A549 (cell line): ENCODE data around the gene MORF4L2. TPM values are rescaled to one million over a fixed set of nuclear protein-coding genes. Genes with fewer than 3 reads are reported as not detected.
A peak's percentile ranks its signal among the peaks of the same experiment; 100 is the strongest.

ENCODE experiments used
- ATAC-seq, 2 experiments: fragments of 200-7000 bp in 1 of 2; fragments of >200 bp in 1 of 2; cut with Nextera tagmentation in 1 of 2; cut with Tn5 transposase in 1 of 2; 3 replicates each; pipeline versions ENCODE4 v1.8.0 to v1.9.1; 2018 to 2020; ENCODE audit warnings: mild to moderate bottlenecking in 1 of 2, moderate library complexity in 1 of 2
- CTCF ChIA-PET: fragments of 300-600 bp; sonication (Branson Sonifier 250); formaldehyde crosslinking; extraction: SDS; loops from one replicate; lab custom pipeline; 2021; ENCODE audit warnings: antibody characterized with exemption, inconsistent platforms; lab: Yijun Ruan, JAX
- POLR2A ChIA-PET: fragments of 350-600 bp; formaldehyde crosslinking; extraction: SDS; loops from one replicate; lab custom pipeline; 2021; ENCODE audit warnings: antibody characterized with exemption, inconsistent platforms; lab: Yijun Ruan, JAX
- DNase-seq, 2 experiments: peaks; one replicate each; pipeline versions ENCODE4 v3.0.0 to v3.0.0-alpha.2; 2011 to 2016; ENCODE audit warnings: low read depth in 1 of 2, low spot score in 1 of 2
- FAIRE-seq: peaks from 2 replicates; lab custom pipeline; 2011; peaks lifted over from hg19 to GRCh38; lab: Jason Lieb, UNC
- H3K27ac ChIP-seq, 2 experiments: fragments of >200 bp; sonication (Bioruptor Twin); formaldehyde crosslinking; 3 replicates each; pipeline ENCODE4 v1.5.1; 2016 to 2017
- H3K4me1 ChIP-seq: fragments of >200 bp; sonication (Bioruptor Twin); formaldehyde crosslinking; 3 replicates; pipeline ENCODE4 v1.6.1; 2016
- H3K4me2 ChIP-seq: fragments of >200 bp; sonication (Bioruptor Twin); formaldehyde crosslinking; 3 replicates; pipeline ENCODE4 v1.6.1; 2016
- H3K4me3 ChIP-seq: fragments of >200 bp; sonication (Bioruptor Twin); formaldehyde crosslinking; 3 replicates; pipeline ENCODE4 v1.5.1; 2016
- H3K9me3 ChIP-seq: fragments of >200 bp; sonication (Bioruptor Twin); formaldehyde crosslinking; 3 replicates; pipeline ENCODE4 v1.6.1; 2016
- CBX8 ChIP-seq: fragments of 200-600 bp; sonication (generic); IDR thresholded peaks from 2 replicates; pipeline ENCODE4 v1.6.1; 2016
- EHMT2 ChIP-seq: fragments of 200-600 bp; sonication (generic); IDR thresholded peaks from 2 replicates; pipeline ENCODE4 v1.6.1; 2016; ENCODE audit warnings: antibody characterized with exemption, low read depth, mild to moderate bottlenecking, moderate library complexity
- ESRRA ChIP-seq: fragments of 150-350 bp; IDR thresholded peaks from 2 replicates; pipeline ENCODE4 v1.6.1; 2014; ENCODE audit warnings: mild to moderate bottlenecking, low read length, borderline replicate concordance
- FOSB ChIP-seq: fragments of 250-450 bp; sonication (Bioruptor Pico); IDR thresholded peaks from 2 replicates; pipeline ENCODE4 v1.5.0; 2020; ENCODE audit warnings: mild to moderate bottlenecking, moderate library complexity
- FOXS1 ChIP-seq: fragments of 250-450 bp; sonication (Bioruptor Pico); IDR thresholded peaks from 2 replicates; pipeline ENCODE4 v1.5.0; 2020; ENCODE audit warnings: mild to moderate bottlenecking, moderate library complexity
- MAFK ChIP-seq: fragments of 450-650 bp; IDR thresholded peaks from 2 replicates; pipeline ENCODE4 v1.6.1; 2014; ENCODE audit not compliant: partially characterized antibody
- NFE2L2 ChIP-seq: fragments of 150-350 bp; conservative IDR thresholded peaks from 2 replicates; pipeline ENCODE4 v1.6.1; 2014; ENCODE audit warnings: low read length
- NPAS2 ChIP-seq: fragments of 250-450 bp; sonication (Bioruptor Pico); IDR thresholded peaks from 2 replicates; pipeline ENCODE4 v1.8.0; 2022; ENCODE audit warnings: mild to moderate bottlenecking, moderate library complexity, borderline replicate concordance
- RAD21 ChIP-seq, 2 experiments: fragments of >200 bp in 1 of 2; sonication (Bioruptor Twin) in 1 of 2; formaldehyde crosslinking in 1 of 2; IDR thresholded peaks in 1 of 2; conservative IDR thresholded peaks in 1 of 2; 2 replicates in 1 of 2; 3 replicates in 1 of 2; pipeline ENCODE4 v1.6.1; 2012 to 2018; ENCODE audit warnings: inconsistent platforms in 1 of 2
- ZNF302 ChIP-seq: fragments of 250-450 bp; sonication (Bioruptor Pico); IDR thresholded peaks from 2 replicates; pipeline ENCODE4 v1.9.0; 2021; ENCODE audit warnings: inconsistent platforms, mild to moderate bottlenecking, moderate library complexity
- ZSCAN20 ChIP-seq: fragments of 250-450 bp; sonication (Bioruptor Pico); IDR thresholded peaks from 2 replicates; pipeline ENCODE4 v1.8.0; 2022; ENCODE audit warnings: mild to moderate bottlenecking, moderate library complexity
- WGBS: methylation state at CpG from one replicate; pipeline ENCODE4 v1.1.6; 2017; ENCODE audit errors: missing lambda C conversion rate; 5-methylcytosine and 5-hydroxymethylcytosine counted together
- polyA plus RNA-seq, 4 experiments: library from polyadenylated mRNA; depleted of rRNA in 3 of 4; stranded (reverse); fragments of >200 nt; fragmentation: RNase III in 1 of 4; extraction: RNeasy Plus Mini Kit Qiagen cat#74134 plus additional on column Dnase treatment in 1 of 4; gene quantifications; 2 replicates in 3 of 4; 3 replicates in 1 of 4; pipeline ENCODE4 v1.2.3, GENCODE V29; 2011 to 2017
- TF ChIP-seq, protein P1 (sequence below): IDR thresholded peaks from 2 replicates; pipeline ENCODE4 v1.6.1; 2012
- TF ChIP-seq, protein P2 (sequence below): fragments of 150-350 bp; IDR thresholded peaks from 2 replicates; pipeline ENCODE4 v1.6.1; 2014; ENCODE audit warnings: low read depth, mild to moderate bottlenecking, low read length
- TF ChIP-seq, protein P3 (sequence below): fragments of 250-450 bp; sonication (Bioruptor Pico); IDR thresholded peaks from 2 replicates; pipeline ENCODE4 v1.5.0; 2021; ENCODE audit warnings: mild to moderate bottlenecking, moderate library complexity, borderline replicate concordance
- TF ChIP-seq, protein P4 (sequence below): fragments of >200 bp; sonication (Bioruptor Twin); formaldehyde crosslinking; IDR thresholded peaks from 3 replicates; pipeline ENCODE4 v1.5.1; 2016
- TF ChIP-seq, protein P5 (sequence below): fragments of 450-650 bp; IDR thresholded peaks from 2 replicates; pipeline ENCODE4 v1.6.1; 2014; ENCODE audit warnings: antibody characterized with exemption
- TF ChIP-seq, protein P6 (sequence below): fragments of 200-600 bp; sonication (generic); IDR thresholded peaks from 2 replicates; pipeline ENCODE4 v1.6.1; 2016; ENCODE audit warnings: antibody characterized with exemption, mild to moderate bottlenecking, moderate library complexity

The MORF4L2 gene
- polyA plus RNA-seq, 2 of the 4 experiments (the other 2 are of a cell fraction) = 521 to 572 TPM

DNA sequence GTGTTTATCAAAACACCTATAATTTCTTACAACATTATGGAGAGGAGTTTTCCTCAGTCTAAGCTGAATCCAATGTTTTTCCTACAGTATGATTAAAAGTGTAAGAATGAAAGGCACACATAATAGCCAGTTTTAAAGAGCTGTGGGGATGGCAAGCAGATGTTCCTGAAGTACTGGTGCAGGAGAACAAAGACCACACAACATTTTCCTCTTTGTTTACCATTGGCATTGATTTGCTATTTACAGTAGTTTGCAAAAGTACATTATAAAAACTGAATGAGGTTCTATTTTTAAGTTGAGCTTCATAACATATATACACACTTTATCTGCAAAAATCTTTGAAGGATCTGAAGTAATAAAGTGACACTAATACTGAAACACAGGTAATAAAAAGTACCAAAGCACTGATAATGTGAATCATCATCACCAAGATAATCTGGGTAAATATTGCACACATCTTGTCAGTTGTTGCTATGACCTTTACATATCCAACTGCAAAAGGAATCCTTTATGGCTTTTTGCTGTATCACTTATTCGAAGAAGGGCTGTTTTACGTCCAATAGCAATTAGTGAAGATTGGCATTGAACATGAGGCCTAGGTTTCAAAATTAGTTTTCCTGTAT is 35.2 kb downstream of the MORF4L2 start (continued):
- TF ChIP-seq, protein P1, sequence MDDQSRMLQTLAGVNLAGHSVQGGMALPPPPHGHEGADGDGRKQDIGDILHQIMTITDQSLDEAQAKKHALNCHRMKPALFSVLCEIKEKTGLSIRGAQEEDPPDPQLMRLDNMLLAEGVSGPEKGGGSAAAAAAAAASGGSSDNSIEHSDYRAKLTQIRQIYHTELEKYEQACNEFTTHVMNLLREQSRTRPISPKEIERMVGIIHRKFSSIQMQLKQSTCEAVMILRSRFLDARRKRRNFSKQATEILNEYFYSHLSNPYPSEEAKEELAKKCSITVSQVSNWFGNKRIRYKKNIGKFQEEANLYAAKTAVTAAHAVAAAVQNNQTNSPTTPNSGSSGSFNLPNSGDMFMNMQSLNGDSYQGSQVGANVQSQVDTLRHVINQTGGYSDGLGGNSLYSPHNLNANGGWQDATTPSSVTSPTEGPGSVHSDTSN = no peak
- TF ChIP-seq RAD21 (conservative IDR thresholded peaks at IDR 0.05 in 1 of 2, IDR thresholded peaks at IDR 0.05 in 1 of 2) (no peak), ZSCAN20 (CRISPR knock-in tag) (no peak), EHMT2 (no peak), NFE2L2 (no peak), FOXS1 (no peak), MAFK (no peak)
- TF ChIP-seq, protein P2, sequence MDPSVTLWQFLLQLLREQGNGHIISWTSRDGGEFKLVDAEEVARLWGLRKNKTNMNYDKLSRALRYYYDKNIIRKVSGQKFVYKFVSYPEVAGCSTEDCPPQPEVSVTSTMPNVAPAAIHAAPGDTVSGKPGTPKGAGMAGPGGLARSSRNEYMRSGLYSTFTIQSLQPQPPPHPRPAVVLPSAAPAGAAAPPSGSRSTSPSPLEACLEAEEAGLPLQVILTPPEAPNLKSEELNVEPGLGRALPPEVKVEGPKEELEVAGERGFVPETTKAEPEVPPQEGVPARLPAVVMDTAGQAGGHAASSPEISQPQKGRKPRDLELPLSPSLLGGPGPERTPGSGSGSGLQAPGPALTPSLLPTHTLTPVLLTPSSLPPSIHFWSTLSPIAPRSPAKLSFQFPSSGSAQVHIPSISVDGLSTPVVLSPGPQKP = no peak
- TF ChIP-seq, protein P3, sequence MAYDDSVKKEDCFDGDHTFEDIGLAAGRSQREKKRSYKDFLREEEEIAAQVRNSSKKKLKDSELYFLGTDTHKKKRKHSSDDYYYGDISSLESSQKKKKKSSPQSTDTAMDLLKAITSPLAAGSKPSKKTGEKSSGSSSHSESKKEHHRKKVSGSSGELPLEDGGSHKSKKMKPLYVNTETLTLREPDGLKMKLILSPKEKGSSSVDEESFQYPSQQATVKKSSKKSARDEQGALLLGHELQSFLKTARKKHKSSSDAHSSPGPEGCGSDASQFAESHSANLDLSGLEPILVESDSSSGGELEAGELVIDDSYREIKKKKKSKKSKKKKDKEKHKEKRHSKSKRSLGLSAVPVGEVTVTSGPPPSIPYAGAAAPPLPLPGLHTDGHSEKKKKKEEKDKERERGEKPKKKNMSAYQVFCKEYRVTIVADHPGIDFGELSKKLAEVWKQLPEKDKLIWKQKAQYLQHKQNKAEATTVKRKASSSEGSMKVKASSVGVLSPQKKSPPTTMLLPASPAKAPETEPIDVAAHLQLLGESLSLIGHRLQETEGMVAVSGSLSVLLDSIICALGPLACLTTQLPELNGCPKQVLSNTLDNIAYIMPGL (CRISPR knock-in tag) = no peak

DNA sequence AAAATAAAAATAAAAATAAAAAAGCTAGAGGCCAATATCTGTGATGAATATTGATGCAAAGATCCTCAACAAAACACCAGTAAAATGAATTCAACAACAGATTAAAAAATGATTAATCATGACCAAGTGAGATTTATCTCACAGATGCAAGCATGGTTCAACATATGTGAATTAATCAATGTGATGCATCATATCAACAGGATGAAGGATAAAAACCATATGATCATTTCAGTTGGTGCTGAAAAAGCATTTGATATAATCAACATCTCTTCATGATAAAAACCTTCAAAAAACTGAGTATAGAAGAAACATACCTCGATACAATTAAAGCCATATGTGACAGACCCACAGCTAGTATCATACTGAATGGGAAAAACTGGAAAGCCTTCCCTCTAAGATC is 38.9 kb downstream of the MORF4L2 start:
- ChIA-PET POLR2A (no interaction called here), CTCF (interaction anchor here (1.9 kb wide), 1 partner anchor 17 kb away, joined by 6 read pairs; no protein-coding TSS in a partner anchor)
- peaks cover 14% of the 10 kb centered on the region for H3K4me1 ChIP-seq
- DNase-seq (no peak), FAIRE-seq (peak; percentile 95), ATAC-seq (no peak)
- WGBS = 3% methylated on average over 1 of the region's 1 CpG
- H3K4me3 ChIP-seq = no peak overlapping the region
- no peak for TF ChIP-seq FOSB (CRISPR knock-in tag)
- TF ChIP-seq, protein P4, sequence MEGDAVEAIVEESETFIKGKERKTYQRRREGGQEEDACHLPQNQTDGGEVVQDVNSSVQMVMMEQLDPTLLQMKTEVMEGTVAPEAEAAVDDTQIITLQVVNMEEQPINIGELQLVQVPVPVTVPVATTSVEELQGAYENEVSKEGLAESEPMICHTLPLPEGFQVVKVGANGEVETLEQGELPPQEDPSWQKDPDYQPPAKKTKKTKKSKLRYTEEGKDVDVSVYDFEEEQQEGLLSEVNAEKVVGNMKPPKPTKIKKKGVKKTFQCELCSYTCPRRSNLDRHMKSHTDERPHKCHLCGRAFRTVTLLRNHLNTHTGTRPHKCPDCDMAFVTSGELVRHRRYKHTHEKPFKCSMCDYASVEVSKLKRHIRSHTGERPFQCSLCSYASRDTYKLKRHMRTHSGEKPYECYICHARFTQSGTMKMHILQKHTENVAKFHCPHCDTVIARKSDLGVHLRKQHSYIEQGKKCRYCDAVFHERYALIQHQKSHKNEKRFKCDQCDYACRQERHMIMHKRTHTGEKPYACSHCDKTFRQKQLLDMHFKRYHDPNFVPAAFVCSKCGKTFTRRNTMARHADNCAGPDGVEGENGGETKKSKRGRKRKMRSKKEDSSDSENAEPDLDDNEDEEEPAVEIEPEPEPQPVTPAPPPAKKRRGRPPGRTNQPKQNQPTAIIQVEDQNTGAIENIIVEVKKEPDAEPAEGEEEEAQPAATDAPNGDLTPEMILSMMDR = no peak
- H3K9me3 ChIP-seq = no peaks in the 10 kb centered on the region
- no peak overlapping the region for H3K4me2 ChIP-seq
- H3K27ac ChIP-seq = no peak overlapping the region

DNA sequence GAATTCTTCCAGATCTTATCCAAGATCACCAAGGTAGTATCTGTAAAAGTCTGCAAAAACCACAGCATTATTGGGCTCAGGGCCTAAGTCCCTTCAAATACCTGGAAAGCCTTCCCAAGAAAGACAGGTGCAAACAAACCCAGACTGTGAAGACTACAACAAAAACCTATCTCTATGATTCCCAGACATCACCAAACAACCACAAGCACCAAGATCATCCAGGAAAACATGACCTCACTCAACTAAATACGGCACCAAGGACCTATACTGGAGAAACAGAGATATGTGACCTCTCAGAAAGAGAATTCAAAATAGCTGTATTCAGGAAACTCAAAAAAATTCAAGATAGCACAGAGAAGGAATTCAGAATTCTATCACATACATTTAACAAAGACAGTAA is 42.4 kb downstream of the MORF4L2 start:
- no peak for FAIRE-seq
- Histone ChIP-seq H3K27ac (no peak overlapping the region), H3K4me2 (no peak overlapping the region), H3K9me3 (no peaks in the 10 kb centered on the region), H3K4me1 (peaks cover 27% of the 10 kb centered on the region), H3K4me3 (no peak overlapping the region)
- ATAC-seq = no peak
- WGBS = 75% methylated on average over 1 of the region's 1 CpG
- ChIA-PET CTCF (interaction anchor here (2.6 kb wide), 1 partner anchor 14 kb away, joined by 12 read pairs; no protein-coding TSS in a partner anchor), POLR2A (no interaction called here)
- DNase-seq = no peak
- TF ChIP-seq, protein P5, sequence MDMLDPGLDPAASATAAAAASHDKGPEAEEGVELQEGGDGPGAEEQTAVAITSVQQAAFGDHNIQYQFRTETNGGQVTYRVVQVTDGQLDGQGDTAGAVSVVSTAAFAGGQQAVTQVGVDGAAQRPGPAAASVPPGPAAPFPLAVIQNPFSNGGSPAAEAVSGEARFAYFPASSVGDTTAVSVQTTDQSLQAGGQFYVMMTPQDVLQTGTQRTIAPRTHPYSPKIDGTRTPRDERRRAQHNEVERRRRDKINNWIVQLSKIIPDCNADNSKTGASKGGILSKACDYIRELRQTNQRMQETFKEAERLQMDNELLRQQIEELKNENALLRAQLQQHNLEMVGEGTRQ = no peak
- no peak for TF ChIP-seq MAFK
- no peak for TF ChIP-seq ESRRA
- no peak for TF ChIP-seq NPAS2 (CRISPR knock-in tag)
- TF ChIP-seq, protein P6, sequence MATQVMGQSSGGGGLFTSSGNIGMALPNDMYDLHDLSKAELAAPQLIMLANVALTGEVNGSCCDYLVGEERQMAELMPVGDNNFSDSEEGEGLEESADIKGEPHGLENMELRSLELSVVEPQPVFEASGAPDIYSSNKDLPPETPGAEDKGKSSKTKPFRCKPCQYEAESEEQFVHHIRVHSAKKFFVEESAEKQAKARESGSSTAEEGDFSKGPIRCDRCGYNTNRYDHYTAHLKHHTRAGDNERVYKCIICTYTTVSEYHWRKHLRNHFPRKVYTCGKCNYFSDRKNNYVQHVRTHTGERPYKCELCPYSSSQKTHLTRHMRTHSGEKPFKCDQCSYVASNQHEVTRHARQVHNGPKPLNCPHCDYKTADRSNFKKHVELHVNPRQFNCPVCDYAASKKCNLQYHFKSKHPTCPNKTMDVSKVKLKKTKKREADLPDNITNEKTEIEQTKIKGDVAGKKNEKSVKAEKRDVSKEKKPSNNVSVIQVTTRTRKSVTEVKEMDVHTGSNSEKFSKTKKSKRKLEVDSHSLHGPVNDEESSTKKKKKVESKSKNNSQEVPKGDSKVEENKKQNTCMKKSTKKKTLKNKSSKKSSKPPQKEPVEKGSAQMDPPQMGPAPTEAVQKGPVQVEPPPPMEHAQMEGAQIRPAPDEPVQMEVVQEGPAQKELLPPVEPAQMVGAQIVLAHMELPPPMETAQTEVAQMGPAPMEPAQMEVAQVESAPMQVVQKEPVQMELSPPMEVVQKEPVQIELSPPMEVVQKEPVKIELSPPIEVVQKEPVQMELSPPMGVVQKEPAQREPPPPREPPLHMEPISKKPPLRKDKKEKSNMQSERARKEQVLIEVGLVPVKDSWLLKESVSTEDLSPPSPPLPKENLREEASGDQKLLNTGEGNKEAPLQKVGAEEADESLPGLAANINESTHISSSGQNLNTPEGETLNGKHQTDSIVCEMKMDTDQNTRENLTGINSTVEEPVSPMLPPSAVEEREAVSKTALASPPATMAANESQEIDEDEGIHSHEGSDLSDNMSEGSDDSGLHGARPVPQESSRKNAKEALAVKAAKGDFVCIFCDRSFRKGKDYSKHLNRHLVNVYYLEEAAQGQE = no peak
- TF ChIP-seq CBX8 = no peak
- no peak for TF ChIP-seq ZNF302 (CRISPR knock-in tag)
